NCI-H2081 (cell line): ENCODE measurements around the gene ZNF486.
"Not testable (repeated sequence)": the region's sequence is repeated elsewhere in the genome, so short reads cannot be mapped to it uniquely, and the experiment has no call there.

ENCODE experiments used
- DNase-seq, 2 experiments: peaks; one replicate each; lab custom pipeline; 2025; lab: John Stamatoyannopoulos, UW

Gene ZNF486

GRCh38 chr19:20233105-20233504 lies 66.1 kb downstream of the ZNF486 start:
- DNase-seq, result no peak

GRCh38 chr19:20235156-20235555 lies 68.1 kb downstream of the ZNF486 start:
- no peak for DNase-seq

DNA sequence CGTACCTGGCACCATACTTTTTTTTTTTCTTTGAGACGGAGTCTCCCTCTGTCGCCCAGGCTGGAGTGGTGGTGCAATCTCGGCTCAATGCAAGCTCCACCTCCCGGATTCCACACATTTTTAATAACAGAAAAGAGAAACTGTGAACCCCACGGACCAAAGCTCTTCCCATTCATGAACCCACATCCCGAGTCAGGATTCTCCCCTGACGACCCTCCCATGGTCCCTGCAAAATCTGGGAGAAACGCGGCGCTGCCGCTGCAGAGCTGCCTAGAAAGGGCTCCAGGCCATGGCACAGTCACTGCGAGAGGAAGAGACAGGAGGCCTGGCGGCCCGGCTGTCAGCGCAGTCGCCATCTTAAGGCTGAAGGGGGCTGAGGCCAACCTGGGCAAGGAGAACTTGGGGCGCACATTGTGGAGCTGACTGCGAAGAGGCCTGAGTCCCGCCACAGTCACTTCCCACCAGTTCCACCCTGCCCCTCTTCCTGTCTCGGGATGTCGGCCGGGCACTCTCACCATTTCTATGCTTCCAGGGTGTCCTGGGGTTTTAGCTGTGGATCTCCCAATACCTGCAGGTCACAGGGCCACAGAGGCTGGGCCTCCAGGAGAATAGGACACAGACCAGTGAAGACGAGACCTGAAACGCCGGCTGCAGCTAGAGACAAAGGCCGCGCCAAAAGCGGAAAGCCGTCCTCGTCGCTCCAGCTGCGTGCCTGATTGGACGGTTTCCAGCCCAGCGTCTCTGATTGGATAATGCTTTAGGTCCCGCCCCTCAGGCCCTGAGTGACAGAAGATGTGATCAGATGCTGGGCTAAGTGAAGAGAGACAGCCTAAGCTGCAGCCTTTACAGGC lies 71.0 kb downstream of the ZNF486 start:
- peak; percentile 0 to 3 for DNase-seq

DNA sequence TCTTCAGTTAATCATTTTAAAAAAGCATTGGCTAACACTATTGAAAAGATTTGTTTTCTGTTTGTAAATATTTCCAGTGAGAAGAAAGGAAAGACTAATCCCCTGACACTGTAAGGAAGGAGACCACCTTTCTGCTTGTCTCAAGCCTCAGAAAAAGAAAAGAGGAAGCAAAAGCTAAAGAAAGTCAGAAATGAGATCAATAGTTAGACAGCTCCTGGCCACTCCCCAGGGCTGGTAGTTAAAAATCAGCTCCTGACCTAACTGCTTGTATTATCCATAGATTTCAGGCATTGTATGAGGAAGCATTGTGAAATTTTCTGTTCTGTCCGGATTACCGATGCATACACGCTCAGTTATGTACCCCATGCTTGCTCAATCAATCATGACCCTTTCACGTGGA lies 76.6 kb downstream of the ZNF486 start:
- DNase-seq, result no peak

DNA sequence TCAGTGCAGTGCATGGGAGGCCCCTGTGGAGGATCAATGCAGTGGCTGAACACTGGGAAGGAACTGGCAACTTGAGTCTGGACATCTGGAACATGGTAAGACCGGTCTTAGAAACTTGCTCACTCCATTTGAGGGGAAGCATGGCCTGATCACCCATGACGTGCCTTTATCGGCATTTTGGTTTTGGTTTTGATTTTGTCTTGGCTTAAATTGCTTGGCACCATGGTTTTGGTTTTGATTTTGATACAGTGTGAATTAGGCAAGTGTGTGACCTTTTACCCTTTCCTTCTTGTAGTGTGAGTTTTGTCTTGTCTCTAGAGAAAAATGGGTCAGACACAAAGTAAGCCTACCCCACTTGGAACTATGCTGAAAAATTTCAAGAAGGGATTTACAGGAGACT lies 77.3 kb downstream of the ZNF486 start:
- DNase-seq, result no peak

- no peak for DNase-seq
Observed at GRCh38 chr19:20245309-20245708, 78.3 kb downstream of the ZNF486 start.

DNA sequence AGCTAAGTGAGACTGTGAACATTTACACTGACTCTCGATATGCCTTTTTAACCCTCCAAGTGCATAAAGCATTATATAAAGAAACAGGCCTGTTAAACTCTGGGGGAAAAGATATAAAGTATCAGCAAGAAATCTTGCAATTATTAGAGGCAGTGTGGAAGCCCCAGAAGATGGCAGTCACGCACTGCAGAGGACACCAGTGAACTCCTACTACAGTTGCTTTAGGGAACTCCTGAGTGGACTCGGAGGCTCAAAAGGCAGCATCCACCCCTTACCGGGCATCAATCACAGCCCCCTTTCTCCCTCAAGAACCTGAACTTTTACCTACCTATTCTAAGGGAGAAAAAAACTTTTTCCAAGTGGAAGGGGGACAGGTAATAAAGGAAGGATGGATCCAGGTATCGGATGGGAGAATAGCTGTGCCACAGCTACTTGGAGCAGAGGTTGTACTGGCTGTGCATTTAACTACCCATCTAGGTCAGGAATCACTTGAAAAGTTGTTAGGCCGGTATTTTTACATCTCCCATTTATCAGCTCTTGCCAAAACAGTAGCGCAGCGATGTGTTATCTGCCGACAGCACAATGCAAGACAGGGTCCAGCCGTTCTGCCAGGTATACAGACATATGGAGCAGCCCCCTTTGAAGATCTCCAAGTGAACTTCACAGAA lies 80.1 kb downstream of the ZNF486 start:
- DNase-seq, result no peak

DNA sequence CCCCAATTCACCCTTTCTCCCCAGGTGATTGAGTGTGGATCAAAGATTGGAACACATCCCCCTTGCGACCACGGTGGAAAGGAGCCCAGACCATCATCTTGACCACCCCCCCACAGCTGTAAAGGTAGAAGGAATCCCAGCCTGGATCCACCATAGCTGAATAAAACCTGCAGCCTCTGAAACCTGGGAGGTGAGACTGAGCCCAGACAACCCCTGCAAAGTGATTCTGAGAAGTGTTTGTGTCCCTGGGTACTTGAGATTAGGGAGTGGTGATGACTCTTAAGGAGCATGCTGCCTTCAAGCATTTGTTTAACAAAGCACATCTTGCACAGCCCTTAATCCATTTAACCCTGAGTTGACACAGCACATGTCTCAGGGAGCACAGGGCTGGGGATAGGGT lies 81.2 kb downstream of the ZNF486 start:
- DNase-seq, result not testable (repeated sequence)
